DMS114 treated with DMSO at 0.1 percent for 48 hours (cell line): ENCODE data around the gene IQCE.

ENCODE experiments used
- DNase-seq: peaks from one replicate; lab custom pipeline; 2025; ENCODE audit not compliant: unreplicated experiment; lab: John Stamatoyannopoulos, UW

Gene IQCE, protein sequence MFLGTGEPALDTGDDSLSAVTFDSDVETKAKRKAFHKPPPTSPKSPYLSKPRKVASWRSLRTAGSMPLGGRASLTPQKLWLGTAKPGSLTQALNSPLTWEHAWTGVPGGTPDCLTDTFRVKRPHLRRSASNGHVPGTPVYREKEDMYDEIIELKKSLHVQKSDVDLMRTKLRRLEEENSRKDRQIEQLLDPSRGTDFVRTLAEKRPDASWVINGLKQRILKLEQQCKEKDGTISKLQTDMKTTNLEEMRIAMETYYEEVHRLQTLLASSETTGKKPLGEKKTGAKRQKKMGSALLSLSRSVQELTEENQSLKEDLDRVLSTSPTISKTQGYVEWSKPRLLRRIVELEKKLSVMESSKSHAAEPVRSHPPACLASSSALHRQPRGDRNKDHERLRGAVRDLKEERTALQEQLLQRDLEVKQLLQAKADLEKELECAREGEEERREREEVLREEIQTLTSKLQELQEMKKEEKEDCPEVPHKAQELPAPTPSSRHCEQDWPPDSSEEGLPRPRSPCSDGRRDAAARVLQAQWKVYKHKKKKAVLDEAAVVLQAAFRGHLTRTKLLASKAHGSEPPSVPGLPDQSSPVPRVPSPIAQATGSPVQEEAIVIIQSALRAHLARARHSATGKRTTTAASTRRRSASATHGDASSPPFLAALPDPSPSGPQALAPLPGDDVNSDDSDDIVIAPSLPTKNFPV

GRCh38 chr7:2558629-2559282 lies at the start of gene IQCE:
Gene IQCE (plus strand): TSS chr7:2558979. CDS start chr7:2559182, 203 bp downstream.
- DNase-seq = peak; percentile 74

GRCh38 chr7:2509298-2509906 lies 49.4 kb upstream of the IQCE start:
- DNase-seq = no peak

DNA sequence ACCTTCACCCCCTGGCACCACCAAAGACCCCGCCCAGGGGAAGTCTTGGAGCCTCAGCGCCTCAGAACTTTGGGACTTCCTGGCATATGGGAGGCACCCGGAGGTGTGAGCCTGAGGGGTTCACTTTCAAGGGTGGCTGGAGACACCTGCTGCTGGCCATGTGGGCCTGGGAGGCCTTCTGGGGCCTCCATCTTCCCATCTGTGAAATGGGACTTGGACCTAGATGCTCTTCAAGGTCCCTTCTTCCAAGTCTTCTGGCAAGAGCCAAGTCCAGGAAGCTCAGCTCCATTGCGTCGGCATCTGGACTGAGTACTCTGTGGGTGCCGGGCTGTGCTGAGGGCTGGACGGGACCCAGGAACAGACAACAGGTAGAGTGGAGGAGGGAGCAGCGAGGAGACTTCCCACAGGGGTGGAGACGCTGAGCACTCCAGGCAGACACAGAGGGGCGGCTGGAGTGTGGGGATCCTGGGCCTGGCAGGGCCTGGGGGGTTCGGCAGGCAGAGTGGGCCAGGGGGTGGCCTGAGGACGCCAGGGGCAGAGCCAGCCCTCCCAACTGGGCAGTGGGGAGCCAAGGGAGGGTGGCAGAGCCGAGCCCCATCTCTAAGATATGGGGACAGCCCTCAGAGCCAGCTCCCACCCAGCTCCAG lies 48.5 kb upstream of the IQCE start:
- no peak for DNase-seq

GRCh38 chr7:2510909-2511768 lies 47.6 kb upstream of the IQCE start:
- no peak for DNase-seq

GRCh38 chr7:2511769-2512168 lies 47.0 kb upstream of the IQCE start:
- DNase-seq = no peak

- DNase-seq = no peak
Measured at GRCh38 chr7:2512179-2512661, 46.6 kb upstream of the IQCE start.

GRCh38 chr7:2512713-2513112 lies 46.1 kb upstream of the IQCE start:
- no peak for DNase-seq

DNA sequence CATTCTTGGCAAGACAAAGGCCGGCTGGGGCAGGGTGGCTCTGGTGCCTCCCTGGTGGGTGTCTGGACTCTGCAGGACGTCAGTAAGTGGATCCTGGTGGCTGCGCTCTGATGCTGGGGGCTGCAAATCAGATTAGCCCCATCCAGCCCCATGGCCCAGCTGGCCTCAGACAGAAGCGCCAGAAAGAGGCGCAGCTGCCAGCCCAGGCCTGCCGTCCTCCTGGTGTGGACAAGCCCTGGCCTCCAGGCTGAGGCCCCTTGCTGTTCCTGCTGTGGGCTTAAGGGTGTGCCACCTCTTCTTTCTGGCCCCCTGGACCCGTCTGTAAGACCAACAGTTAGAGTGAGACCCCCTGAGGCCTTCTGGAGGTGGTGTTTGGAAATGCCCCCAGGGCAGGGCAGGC lies 45.1 kb upstream of the IQCE start:
- no peak for DNase-seq

- DNase-seq = no peak
Measured at GRCh38 chr7:2514473-2515423, 44.0 kb upstream of the IQCE start.

- no peak for DNase-seq
Measured at GRCh38 chr7:2515424-2516193, 43.2 kb upstream of the IQCE start.

GRCh38 chr7:2516194-2516555 lies 42.6 kb upstream of the IQCE start:
- DNase-seq = no peak

DNA sequence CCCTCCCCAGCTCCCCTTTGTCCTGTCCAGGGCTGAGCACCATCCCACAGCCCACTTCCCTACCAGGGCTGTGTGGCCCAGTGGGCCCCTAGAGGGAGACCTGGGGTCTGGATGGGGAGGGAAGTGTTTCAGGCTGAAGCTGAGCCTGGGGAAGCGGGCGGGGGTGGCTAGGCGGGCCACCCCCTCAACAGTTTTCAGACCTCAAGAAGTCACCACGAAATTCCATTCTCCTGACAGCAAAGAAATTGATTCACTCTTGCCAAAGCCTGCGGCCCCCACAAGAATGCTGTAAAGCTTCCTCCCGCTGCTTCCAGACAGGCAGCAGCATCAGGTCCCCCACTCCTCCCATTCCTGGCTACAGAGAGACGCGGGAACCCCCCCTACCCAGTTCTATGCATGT lies 41.8 kb upstream of the IQCE start:
- no peak for DNase-seq

DNA sequence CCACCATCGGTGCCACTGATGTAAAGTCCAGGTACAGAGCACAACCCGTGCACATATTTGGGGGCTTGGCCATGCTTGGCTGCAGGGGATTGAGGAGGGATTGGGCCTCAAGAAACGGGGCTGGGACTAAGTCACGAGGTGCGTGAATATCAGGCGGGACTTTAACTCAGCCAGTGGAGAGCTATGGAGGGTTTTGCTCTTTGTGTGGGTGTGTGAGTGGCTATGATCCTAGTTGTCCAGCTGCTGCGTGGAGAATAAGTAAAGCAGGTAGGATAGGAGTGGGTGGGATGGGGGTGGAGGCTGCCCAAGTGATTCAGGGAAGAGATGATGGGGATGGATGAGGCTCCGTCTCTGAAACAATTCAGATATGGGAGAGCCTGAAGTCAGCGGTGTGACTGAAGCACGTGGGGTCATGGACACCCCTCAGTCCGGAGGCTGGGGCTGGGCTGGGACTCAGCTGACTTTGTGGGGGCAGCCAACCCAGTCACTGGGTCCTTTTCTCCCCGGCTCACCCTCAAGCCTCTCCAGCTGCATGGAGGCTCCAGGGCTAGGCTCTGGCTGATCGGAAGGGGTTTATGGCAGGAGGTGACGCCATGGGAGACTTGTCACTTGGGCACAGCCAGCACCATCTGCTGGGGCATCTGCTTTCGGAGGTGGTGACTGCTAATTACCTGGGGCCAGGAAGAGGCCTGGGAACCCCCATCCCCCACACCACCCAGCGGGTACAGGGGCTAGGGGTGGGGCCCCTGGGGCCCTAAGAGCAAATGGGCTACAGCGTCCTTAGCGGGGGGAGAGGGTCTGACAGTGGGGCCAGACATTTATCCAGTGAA lies 40.9 kb upstream of the IQCE start:
- no peak for DNase-seq

GRCh38 chr7:2518737-2519118 lies 40.1 kb upstream of the IQCE start:
- DNase-seq = no peak

GRCh38 chr7:2519119-2519930 lies 39.5 kb upstream of the IQCE start, which contains the start of gene LFNG:
Gene LFNG (plus strand): TSS chr7:2519774. CDS start chr7:2519862, 88 bp downstream.
- peak; percentile 57 for DNase-seq

- peak; percentile 15 for DNase-seq
Measured at GRCh38 chr7:2520131-2520760, 38.5 kb upstream of the IQCE start.
